Measurements from ENCODE around the gene STX10.
"Not testable (repeated sequence)": the region's sequence is repeated elsewhere in the genome, so short reads cannot be mapped to it uniquely, and the experiment has no call there.

The STX10 gene

DNA sequence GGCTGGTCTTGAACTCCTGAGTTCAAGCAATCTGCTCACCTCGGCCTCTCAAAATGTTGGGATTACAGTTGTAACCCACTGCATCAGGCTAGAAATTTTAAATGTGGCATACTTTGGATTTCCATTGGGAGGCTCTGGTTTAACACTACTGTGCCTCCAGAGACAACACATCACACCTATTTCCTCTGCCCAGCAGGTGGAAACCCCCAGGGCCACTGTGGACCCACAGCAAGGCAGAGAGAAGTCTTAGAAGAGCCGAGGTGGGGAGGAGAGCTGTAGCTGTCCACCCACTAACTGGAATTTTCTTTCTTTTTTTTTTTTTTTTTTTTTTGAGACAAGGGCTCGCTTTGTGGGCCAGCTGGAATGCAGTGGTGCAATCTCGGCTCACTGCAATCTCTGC is 39.4 kb upstream of the STX10 start:
- TF ChIP-seq, protein P1, sequence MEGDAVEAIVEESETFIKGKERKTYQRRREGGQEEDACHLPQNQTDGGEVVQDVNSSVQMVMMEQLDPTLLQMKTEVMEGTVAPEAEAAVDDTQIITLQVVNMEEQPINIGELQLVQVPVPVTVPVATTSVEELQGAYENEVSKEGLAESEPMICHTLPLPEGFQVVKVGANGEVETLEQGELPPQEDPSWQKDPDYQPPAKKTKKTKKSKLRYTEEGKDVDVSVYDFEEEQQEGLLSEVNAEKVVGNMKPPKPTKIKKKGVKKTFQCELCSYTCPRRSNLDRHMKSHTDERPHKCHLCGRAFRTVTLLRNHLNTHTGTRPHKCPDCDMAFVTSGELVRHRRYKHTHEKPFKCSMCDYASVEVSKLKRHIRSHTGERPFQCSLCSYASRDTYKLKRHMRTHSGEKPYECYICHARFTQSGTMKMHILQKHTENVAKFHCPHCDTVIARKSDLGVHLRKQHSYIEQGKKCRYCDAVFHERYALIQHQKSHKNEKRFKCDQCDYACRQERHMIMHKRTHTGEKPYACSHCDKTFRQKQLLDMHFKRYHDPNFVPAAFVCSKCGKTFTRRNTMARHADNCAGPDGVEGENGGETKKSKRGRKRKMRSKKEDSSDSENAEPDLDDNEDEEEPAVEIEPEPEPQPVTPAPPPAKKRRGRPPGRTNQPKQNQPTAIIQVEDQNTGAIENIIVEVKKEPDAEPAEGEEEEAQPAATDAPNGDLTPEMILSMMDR (IDR thresholded peaks at IDR 0.05) = no peak
- no peak overlapping the region for H2AFZ ChIP-seq

DNA sequence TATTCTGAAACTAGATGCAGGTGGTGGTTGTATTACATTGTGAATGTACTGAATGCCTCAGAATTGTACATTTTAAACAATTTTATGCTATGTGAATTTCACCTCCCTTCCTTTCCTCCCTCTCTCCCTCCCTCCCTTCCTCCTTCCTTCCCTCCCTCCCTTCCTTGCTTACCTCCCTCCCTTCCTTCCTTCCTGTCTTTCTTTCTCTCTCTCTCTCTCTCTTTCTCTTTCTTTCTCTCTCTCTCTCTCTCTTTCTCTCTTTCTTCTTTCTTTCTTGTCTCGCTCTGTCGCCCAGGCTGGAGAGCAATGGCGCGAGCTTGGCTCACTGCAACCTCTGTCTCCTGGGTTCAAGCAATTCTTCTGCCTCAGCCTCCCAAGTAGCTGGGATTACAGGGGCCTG is 37.2 kb upstream of the STX10 start:
- H3K4me3 ChIP-seq (ENCODE audit: low read depth, low read length) = no peak overlapping the region
- H3K4me1 ChIP-seq = no peaks in the 10 kb centered on the region
- no peaks in the 10 kb centered on the region for H3K9me3 ChIP-seq (ENCODE audit: control insufficient read depth, low read length)
- H3K9ac ChIP-seq = no peak overlapping the region
- H2AFZ ChIP-seq = no peak overlapping the region
- H3K27me3 ChIP-seq (ENCODE audit: control insufficient read depth, insufficient read depth, low read length) = no peaks in the 10 kb centered on the region
- H3K79me2 ChIP-seq = no peaks in the 10 kb centered on the region
- H3K36me3 ChIP-seq (ENCODE audit: control insufficient read depth, insufficient read depth, low read length) = no peaks in the 10 kb centered on the region
- H3K27ac ChIP-seq = no peak overlapping the region
- no peak overlapping the region for H3K4me2 ChIP-seq (ENCODE audit: low read length)
- TF ChIP-seq, protein P1 (IDR thresholded peaks at IDR 0.05) = no peak

More for the DNA sequence above, 39.4 kb upstream of the STX10 start:
- Histone ChIP-seq H3K9ac (no peak overlapping the region), H3K36me3 (ENCODE audit: control insufficient read depth, insufficient read depth, low read length) (no peaks in the 10 kb centered on the region), H3K79me2 (no peaks in the 10 kb centered on the region), H3K27ac (no peak overlapping the region), H3K4me1 (no peaks in the 10 kb centered on the region), H3K4me3 (ENCODE audit: low read depth, low read length) (no peak overlapping the region), H3K4me2 (ENCODE audit: low read length) (no peak overlapping the region), H3K9me3 (ENCODE audit: control insufficient read depth, low read length) (no peaks in the 10 kb centered on the region), H3K27me3 (ENCODE audit: control insufficient read depth, insufficient read depth, low read length) (no peaks in the 10 kb centered on the region)

DNA sequence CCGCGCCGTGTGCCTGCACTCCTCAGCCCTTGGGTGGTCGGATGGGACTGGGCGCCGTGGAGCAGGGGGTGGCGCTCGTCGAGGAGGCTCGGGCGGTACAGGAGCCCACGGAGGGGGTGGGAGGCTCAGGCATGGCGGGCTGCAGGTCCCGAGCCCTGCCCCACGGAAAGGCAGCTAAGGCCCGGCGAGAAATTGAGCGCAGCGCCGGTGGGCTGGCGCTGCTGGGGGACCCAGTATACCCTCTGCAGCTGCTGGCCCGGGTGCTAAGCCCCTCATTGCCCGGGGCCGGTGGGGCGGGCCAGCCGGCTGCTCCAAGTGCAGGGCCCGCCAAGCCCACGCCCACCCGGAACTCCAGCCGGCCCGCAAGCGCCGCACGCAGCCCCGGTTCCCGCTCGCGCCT is 36.5 kb upstream of the STX10 start:
- not testable (repeated sequence) for H3K9me3 ChIP-seq (ENCODE audit: control insufficient read depth, low read length); H3K27me3 ChIP-seq (ENCODE audit: control insufficient read depth, insufficient read depth, low read length); H3K4me3 ChIP-seq (ENCODE audit: low read depth, low read length); H2AFZ ChIP-seq; H3K9ac ChIP-seq; H3K79me2 ChIP-seq; H3K36me3 ChIP-seq (ENCODE audit: control insufficient read depth, insufficient read depth, low read length); H3K27ac ChIP-seq; H3K4me2 ChIP-seq (ENCODE audit: low read length); H3K4me1 ChIP-seq

DNA sequence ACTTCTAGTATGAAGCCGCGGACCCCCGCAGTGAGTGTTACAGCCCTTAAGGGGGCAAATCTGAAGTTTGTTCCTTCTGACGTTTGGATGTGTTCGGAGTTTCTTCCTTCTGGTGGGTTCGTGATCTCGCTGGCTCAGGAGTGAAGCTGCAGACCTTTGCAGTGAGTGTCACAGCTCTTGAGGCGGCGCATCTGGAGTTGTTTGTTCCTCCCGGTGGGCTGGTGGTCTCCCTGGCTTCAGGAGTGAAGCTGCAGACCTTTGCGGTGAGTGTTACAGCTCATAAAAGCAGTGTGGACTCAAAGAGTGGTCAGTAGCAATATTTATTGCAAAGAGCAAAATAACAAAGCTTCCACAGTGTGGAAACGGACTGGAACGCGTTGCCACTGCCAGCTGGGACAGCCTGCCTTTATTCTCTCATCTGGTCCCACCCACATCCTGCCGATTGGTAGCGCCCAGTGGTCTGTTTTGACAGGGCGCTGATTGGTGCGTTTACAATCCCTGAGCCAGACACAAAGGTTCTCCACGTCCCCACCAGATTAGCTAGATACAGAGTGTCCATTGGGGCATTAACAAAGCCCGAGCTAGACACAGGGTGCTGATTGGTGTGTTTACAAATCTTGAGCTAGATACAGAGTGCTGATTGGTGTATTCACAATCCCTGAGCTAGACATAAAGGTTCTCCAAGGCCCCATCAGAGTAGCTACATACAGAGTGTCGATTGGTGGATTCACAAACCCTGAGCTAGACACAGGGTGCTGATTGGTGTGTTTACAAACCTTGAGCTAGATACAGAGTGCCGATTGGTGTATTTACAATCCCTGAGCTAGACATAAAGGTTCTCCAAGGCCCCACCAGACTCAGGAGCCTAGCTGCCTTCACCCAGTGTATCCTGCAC is 35.8 kb upstream of the STX10 start:
- not testable (repeated sequence) for H3K79me2 ChIP-seq; H3K4me1 ChIP-seq; H3K4me3 ChIP-seq (ENCODE audit: low read depth, low read length)

DNA sequence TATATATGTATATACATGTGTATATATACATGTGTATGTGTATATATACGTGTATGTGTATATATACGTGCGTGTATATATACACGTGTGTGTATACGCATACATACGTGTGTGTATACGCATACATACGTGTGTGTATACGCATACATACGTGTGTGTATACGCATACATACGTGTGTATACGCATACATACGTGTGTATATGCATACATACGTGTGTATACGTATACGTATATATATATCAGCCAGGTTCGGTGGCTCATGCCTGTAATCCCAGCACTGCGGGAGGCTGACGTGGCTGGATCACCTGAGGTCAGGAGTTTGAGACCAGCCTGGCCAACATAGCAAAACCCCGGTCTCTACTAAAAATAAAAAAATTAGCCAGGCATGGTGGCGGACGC is 34.8 kb upstream of the STX10 start:
- not testable (repeated sequence) for H3K9me3 ChIP-seq (ENCODE audit: control insufficient read depth, low read length); H3K79me2 ChIP-seq; H3K27me3 ChIP-seq (ENCODE audit: control insufficient read depth, insufficient read depth, low read length); H2AFZ ChIP-seq; H3K4me2 ChIP-seq (ENCODE audit: low read length); H3K27ac ChIP-seq; H3K4me3 ChIP-seq (ENCODE audit: low read depth, low read length); H3K9ac ChIP-seq; H3K36me3 ChIP-seq (ENCODE audit: control insufficient read depth, insufficient read depth, low read length)
- H3K4me1 ChIP-seq = peaks cover 11% of the 10 kb centered on the region

More for the DNA sequence above, 35.8 kb upstream of the STX10 start:
- not testable (repeated sequence) for H3K4me2 ChIP-seq (ENCODE audit: low read length); H3K27me3 ChIP-seq (ENCODE audit: control insufficient read depth, insufficient read depth, low read length); H3K36me3 ChIP-seq (ENCODE audit: control insufficient read depth, insufficient read depth, low read length); H3K27ac ChIP-seq; H2AFZ ChIP-seq; H3K9ac ChIP-seq; H3K9me3 ChIP-seq (ENCODE audit: control insufficient read depth, low read length)

DNA sequence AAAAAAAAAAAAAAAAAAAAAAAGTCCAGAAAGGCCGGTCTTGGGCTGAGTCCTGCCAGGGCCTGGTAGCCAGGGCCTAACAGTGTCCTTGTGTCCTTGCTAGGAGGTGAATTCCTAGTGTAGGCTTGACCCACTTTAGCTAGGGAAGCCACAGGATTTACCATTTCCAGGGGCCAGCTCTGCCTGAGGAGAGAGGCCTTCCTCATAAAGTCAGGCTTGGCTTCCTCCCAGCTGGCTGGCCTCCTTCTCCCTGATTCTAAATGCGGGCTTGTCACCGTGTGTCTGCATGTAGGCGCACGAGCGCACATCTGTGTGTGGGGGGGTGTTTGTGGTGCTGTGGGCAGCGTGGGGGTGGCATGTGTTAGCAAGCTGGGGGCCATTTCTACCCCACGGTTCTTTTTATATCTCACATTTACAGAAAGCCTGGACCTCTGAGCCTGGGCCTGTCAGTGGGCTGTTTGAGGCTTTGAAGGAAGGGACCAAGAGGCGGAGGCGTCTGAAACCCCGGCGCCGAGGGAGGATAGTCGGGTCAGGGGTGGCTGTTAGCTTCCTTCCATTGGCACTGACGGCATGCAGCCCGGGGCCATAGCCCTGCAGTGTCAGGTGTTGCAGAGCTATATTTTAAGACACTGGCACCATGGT is 31.7 kb upstream of the STX10 start:
- H3K4me2 ChIP-seq (ENCODE audit: low read length) = peak overlapping the region; percentile 58
- H3K4me3 ChIP-seq (ENCODE audit: low read depth, low read length) = no peak overlapping the region
- H3K9ac ChIP-seq = no peak overlapping the region
- no peaks in the 10 kb centered on the region for H3K36me3 ChIP-seq (ENCODE audit: control insufficient read depth, insufficient read depth, low read length)
- H2AFZ ChIP-seq = peak overlapping the region; percentile 60
- H3K79me2 ChIP-seq = no peaks in the 10 kb centered on the region
- no peaks in the 10 kb centered on the region for H3K27me3 ChIP-seq (ENCODE audit: control insufficient read depth, insufficient read depth, low read length)
- no peaks in the 10 kb centered on the region for H3K9me3 ChIP-seq (ENCODE audit: control insufficient read depth, low read length)
- TF ChIP-seq, protein P1 (IDR thresholded peaks at IDR 0.05) = no peak
- H3K4me1 ChIP-seq = peaks cover 11% of the 10 kb centered on the region
- H3K27ac ChIP-seq = peak overlapping the region; percentile 64

DNA sequence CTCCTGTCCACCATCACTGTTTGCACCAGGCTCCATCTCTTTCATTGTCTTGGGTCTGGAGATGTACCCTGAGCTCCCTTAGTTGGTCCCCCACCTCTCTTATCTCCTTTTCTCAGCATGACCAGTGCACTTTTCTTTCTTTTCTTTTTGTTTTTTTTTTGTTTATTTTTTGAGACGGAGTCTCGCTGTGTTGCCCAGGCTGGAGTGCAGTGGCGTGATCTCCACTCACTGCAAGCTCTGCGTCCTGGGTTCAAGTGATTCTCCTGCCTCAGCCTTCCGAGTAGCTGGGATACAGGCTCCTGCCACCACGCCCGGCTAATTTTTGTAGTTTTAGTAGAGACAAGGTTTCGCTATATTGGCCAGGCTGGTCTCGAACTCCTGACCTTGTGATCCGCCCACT is 28.1 kb upstream of the STX10 start:
- peaks cover 12% of the 10 kb centered on the region for H3K4me1 ChIP-seq
- not testable (repeated sequence) for H3K27me3 ChIP-seq (ENCODE audit: control insufficient read depth, insufficient read depth, low read length); H3K27ac ChIP-seq; H3K9me3 ChIP-seq (ENCODE audit: control insufficient read depth, low read length); H3K9ac ChIP-seq; H3K4me3 ChIP-seq (ENCODE audit: low read depth, low read length); H3K79me2 ChIP-seq; H3K4me2 ChIP-seq (ENCODE audit: low read length); H3K36me3 ChIP-seq (ENCODE audit: control insufficient read depth, insufficient read depth, low read length); H2AFZ ChIP-seq

DNA sequence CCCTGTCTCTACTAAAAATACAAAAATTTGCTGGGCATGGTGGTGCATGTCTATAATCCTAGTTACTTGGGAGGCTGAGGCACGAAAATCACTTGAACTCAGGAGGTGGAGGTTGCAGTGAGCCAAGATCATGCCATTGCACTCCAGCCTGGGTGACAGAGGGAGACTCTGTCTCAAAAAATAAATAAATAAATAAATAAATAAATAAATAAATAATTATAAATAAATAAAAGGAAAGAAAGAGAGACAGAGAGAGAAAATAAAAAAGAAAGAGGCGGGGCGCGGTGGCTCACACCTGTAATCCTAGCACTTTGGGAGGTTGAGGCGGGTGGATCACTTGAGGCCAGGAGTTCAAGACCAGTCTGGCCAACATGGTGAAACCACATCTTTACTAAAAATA is 27.4 kb upstream of the STX10 start:
- not testable (repeated sequence) for H3K4me3 ChIP-seq (ENCODE audit: low read depth, low read length); H2AFZ ChIP-seq; H3K36me3 ChIP-seq (ENCODE audit: control insufficient read depth, insufficient read depth, low read length); H3K79me2 ChIP-seq; H3K4me2 ChIP-seq (ENCODE audit: low read length); H3K9ac ChIP-seq; H3K27me3 ChIP-seq (ENCODE audit: control insufficient read depth, insufficient read depth, low read length); H3K27ac ChIP-seq; H3K9me3 ChIP-seq (ENCODE audit: control insufficient read depth, low read length)
- peaks cover 19% of the 10 kb centered on the region for H3K4me1 ChIP-seq
